Left ventricle myocardium superior (tissue), 1 donor: ENCODE measurements around the gene PXDN. TPM values are rescaled to one million over a fixed set of nuclear protein-coding genes. Genes with fewer than 3 reads are reported as not detected.
"Not testable (repeated sequence)": the region's sequence is repeated elsewhere in the genome, so short reads cannot be mapped to it uniquely, and the experiment has no call there.

Experiments
- ATAC-seq: fragments of 200-7000 bp; cut with Tn5 transposase; one replicate; pipeline ENCODE4 v1.9.1; 2020; ENCODE audit warnings: mild to moderate bottlenecking, moderate library complexity
- DNase-seq: peaks from one replicate; pipeline ENCODE4 v3.0.0-alpha.2; 2020
- intact Hi-C: fragments of 100-400 bp; cut with micrococcal nuclease; formaldehyde crosslinking; loops from one replicate; pipeline ENCODE4 v1.11.0; 2022
- total RNA-seq: library from RNA; stranded (reverse); fragmentation: NEBNext Ultra II Directional; extraction: Animal tissue kit (Norgen Biotek cat#: 25700); gene quantifications from one replicate; pipeline ENCODE4 v1.2.1, GENCODE V29; 2021
- donor health status: DM: no; HTN: yes; CAD: no; lungs with severe emphysema.

PXDN gene
- total RNA-seq, 1 donor from 2014 or later = 18.5 TPM

GRCh38 chr2:1780054-1780453, 35.7 kb upstream of the PXDN start:
- intact Hi-C loops, ATAC-seq, DNase-seq: not testable (repeated sequence)

DNA sequence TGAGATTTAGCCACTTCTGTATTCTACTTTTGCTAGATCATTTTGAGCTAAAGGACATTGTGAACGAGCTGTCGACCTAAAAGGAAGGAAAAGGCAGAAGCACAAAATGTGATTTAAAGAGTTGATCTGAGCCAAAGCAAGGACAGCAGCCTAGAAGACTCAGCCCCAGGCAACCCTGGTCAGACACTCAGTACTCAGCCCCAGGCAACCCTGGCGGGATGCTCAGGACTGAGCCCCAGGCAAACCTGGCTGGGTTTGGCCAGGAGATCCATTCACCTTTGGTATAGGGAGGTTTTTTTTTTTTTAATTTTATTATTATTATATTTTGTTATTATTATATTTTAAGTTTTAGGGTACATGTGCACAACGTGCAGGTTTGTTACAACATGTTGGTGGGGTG, 34.3 kb upstream of the PXDN start:
- intact Hi-C loops = no loop called here
- ATAC-seq (no peak), DNase-seq (no peak)

DNA sequence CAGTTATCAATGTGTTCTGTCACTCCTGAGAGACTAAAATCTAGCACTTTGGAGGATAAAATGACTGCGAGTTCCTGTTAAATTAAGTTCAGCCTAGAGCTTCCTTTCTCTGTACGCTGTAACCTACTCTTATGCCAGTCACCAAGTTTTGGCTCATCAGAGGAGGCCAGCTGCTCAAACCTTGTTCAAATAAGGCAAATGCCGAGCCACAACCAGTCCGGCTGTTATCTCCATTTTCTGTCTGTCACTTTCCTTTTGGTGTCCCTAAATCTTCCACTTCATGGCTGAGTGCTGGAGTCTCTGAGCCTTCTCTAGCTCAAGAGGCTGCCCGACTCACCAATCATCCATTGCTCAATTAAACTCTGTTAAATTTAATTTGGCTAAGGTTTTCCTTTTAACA, 33.5 kb upstream of the PXDN start:
- no peak for DNase-seq
- intact Hi-C loops = no loop called here

DNA sequence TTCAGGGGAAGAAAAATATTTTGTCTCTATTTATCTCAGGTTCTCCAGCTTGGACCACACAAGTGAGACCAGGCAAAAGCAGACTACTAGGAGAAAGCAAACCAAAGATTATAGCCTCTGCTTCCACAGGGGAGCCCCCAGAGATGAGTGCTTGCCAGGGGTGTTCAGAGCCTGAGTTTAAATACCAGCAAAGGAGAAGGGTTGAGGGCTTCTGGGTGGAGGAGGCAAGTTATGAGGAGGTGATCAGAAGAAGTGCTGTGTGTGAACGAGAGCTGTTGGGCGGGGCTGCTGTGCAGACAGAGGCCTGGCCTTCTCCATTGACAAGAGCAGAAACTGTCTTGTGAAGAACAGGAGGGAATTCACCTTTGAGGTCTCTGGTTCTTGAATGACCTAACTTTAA, 32.8 kb upstream of the PXDN start:
- ATAC-seq = no peak
- intact Hi-C loops = no loop called here
- DNase-seq = no peak

More for the DNA sequence above, 33.5 kb upstream of the PXDN start:
- no peak for ATAC-seq

GRCh38 chr2:1775511-1776035, 31.3 kb upstream of the PXDN start:
- DNase-seq = no peak
- ATAC-seq = no peak
- intact Hi-C loops = no loop called here

DNA sequence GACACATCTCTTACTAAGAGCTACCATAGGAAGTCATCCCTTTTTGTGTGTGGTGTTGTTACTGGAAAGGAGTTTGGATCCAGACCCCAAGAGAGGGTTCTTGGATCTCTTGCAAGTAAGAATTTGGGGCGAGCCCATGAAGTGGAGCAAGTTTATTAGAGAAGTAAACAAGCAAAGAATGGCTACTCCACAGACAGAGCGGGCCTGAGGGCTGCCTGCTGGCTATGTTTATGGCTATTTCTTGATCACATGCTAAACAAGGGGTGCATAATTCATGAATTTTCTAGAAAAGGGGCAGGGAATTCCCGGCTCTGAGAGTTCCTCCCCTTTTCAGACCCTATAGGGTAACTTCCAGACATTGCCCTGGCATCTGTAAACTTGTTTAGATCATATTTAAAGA, 30.6 kb upstream of the PXDN start:
- ATAC-seq (no peak), DNase-seq (no peak)
- intact Hi-C loops = no loop called here

- no peak for ATAC-seq
- intact Hi-C loops = no loop called here
- DNase-seq = no peak
Measured at GRCh38 chr2:1773883-1774282, 29.6 kb upstream of the PXDN start.

DNA sequence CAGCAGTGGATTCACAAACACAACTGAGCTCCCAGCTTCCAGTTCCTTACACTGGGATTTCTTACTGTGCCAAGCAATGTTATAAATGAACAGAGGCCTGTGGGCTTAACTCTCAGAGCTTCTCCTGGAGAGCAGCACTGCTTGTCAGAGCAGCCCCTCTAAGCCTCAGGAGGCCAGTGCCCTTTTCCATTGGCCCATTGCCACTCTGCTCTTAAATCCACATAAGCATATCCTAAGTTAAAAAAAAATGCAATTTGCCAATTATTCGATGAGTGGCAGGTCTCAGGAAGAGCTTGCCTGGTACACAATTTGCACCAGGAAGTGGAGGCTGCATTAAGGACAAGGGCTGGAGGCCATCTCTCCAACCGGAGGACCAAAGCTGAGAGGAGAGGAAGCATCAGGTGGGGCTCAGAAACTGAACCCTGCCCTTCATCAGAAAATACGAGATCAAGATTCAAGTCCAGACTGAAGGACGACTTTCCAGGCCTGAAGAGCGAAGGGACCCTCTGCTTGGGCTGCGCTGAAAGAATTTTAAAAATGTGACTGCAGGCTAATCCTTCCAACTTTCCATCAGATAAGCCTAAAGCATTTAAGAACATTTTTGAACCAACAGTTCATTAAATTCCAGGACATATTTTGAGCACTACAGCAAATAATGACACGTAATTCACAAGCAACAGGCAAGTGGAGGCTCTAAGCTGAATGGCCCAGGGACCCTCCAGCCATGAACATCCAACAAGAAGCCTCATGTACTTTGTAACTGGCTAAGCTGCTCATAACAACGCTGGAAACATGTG, 28.4 kb upstream of the PXDN start:
- DNase-seq (no peak), ATAC-seq (no peak)
- intact Hi-C loops = no loop called here

- intact Hi-C loops = no loop called here
- no peak for ATAC-seq
- no peak for DNase-seq
Measured at GRCh38 chr2:1771626-1772280, 27.4 kb upstream of the PXDN start.

- ATAC-seq = no peak
- DNase-seq = no peak
- intact Hi-C loops = no loop called here
Measured at GRCh38 chr2:1770566-1771380, 26.5 kb upstream of the PXDN start.

DNA sequence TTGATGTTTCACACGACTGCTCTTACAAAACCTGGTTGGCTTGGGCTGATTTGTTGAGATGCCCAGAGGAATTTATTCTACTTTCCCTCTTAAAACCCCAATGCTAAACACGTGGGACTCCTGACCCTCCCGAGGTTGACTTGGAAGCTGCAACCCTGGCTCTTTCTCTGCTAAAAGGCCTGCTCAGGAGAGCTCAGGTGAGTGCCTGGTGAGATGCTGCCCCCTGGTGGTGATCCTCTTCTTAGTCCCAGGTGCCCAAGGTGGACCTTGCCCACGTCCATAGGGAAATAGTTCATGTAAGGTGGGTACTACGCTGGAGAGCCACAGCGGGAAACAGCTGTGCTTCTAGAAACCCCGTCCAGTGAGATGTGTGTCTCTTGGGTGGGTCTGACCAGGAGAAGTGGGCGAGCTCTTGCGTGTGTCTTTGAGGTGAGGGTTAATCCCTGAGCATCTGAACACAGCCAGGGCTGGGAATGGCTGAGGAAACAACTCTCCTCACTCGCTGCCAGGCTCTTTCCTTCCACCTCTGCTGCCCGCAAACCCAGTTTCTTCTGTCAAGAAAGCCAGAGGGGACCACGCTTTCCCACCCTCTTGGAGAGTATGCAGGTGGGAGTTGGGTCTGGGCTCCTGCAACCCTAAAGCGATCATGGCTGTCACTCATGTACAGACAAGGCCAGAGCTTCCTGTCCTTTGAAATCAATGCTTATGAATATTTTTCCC, 25.5 kb upstream of the PXDN start:
- peak; percentile 62 for DNase-seq
- intact Hi-C loops = no loop called here
- peak; percentile 57 for ATAC-seq

GRCh38 chr2:1767939-1768691, 23.8 kb upstream of the PXDN start:
- ATAC-seq (no peak), DNase-seq (no peak)
- intact Hi-C loops = no loop called here

- DNase-seq (no peak), ATAC-seq (no peak)
- intact Hi-C loops = no loop called here
Measured at GRCh38 chr2:1766851-1767811, 22.8 kb upstream of the PXDN start.

GRCh38 chr2:1766425-1766824, 22.1 kb upstream of the PXDN start:
- no peak for DNase-seq
- ATAC-seq = no peak
- intact Hi-C loops = no loop called here

DNA sequence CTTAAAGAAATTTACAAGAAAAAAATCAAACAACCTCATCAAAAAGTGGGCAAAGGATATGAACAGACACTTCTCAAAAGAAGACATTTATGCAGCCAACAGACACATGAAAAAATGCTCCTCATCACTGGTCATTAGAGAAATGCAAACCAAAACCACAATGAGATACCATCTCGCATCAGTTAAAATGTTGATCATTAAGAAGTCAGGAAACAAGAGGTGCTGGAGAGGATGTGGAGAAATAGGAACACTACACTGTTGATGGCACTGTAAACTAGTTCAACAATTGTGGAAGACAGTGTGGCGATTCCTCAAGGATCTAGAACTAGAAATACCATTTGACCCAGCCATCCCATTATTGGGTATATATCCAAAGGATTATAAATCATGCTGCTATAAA, 20.9 kb upstream of the PXDN start:
- intact Hi-C loops, DNase-seq, ATAC-seq: not testable (repeated sequence)

DNA sequence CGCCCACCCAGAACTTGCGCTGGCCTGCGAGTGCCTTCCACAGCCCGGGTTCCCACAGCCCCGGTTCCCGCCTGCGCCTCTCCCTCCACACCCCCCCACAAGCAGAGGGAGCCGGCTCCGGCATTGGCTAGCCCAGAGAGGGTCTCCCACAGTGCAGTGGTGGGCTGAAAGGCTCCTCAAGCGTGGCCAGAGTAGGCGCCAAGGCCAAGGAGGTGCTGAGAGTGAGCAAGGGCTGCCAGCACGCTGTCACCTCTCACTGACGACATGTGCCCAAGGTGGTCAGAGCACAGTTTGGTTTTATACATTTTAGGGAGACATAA, 15.3 kb upstream of the PXDN start:
- ATAC-seq = no peak
- intact Hi-C loops = no loop called here
- DNase-seq = no peak

GRCh38 chr2:1758774-1759610, 14.7 kb upstream of the PXDN start:
- no peak for ATAC-seq
- DNase-seq = no peak

More at GRCh38 chr2:1758774-1759610, 14.7 kb upstream of the PXDN start:
- intact Hi-C loops = no loop called here
